Hepatocyte (in vitro differentiated cells): ENCODE measurements around the gene ADAP1. TPM values are rescaled to one million over a fixed set of nuclear protein-coding genes. Genes with fewer than 3 reads are reported as not detected.
"Not testable (repeated sequence)": the region's sequence is repeated elsewhere in the genome, so short reads cannot be mapped to it uniquely, and the experiment has no call there.

Experiments used
- DNase-seq: peaks from one replicate; pipeline ENCODE4 v3.0.0-alpha.2; 2016; ENCODE audit warnings: low spot score
- H2AFZ ChIP-seq: fragments of 200-600 bp; sonication (generic); 2 replicates; pipeline ENCODE4 v1.6.0; 2016; ENCODE audit warnings: antibody characterized with exemption, mild to moderate bottlenecking
- H3K27ac ChIP-seq: fragments of 200-600 bp; sonication (generic); 2 replicates; pipeline ENCODE4 v1.5.1; 2016; ENCODE audit warnings: mild to moderate bottlenecking
- H3K27me3 ChIP-seq: fragments of 200-600 bp; sonication (generic); 2 replicates; pipeline ENCODE4 v1.6.1; 2016
- H3K36me3 ChIP-seq: fragments of 200-600 bp; sonication (generic); replicated peaks from 2 replicates; pipeline ENCODE4 v1.5.1; 2016; ENCODE audit warnings: low read depth; ENCODE audit not compliant: insufficient read depth
- H3K4me1 ChIP-seq: fragments of 200-600 bp; sonication (generic); 2 replicates; pipeline ENCODE4 v1.5.1; 2016; ENCODE audit warnings: mild to moderate bottlenecking, moderate library complexity; ENCODE audit not compliant: insufficient read depth
- H3K4me2 ChIP-seq: fragments of 200-600 bp; sonication (generic); 2 replicates; pipeline ENCODE4 v1.6.0; 2016
- H3K4me3 ChIP-seq: fragments of 200-600 bp; sonication (generic); 2 replicates; pipeline ENCODE4 v1.5.1; 2016; ENCODE audit warnings: mild to moderate bottlenecking
- H3K79me2 ChIP-seq: fragments of 200-600 bp; sonication (generic); 2 replicates; pipeline ENCODE4 v1.6.0; 2017; ENCODE audit warnings: mild to moderate bottlenecking
- H3K9me2 ChIP-seq: fragments of 200-600 bp; sonication (generic); replicated peaks from 2 replicates; pipeline ENCODE4 v1.6.0; 2017; ENCODE audit warnings: mild to moderate bottlenecking; ENCODE audit not compliant: insufficient read depth
- H3K9me3 ChIP-seq: fragments of 200-600 bp; sonication (generic); 2 replicates; pipeline ENCODE4 v1.5.1; 2016; ENCODE audit warnings: low read depth, mild to moderate bottlenecking
- H4K20me1 ChIP-seq: fragments of 200-600 bp; sonication (generic); 2 replicates; pipeline ENCODE4 v1.6.0; 2016; ENCODE audit warnings: mild to moderate bottlenecking; ENCODE audit not compliant: insufficient read depth, poor library complexity, severe bottlenecking
- CTCF ChIP-seq: fragments of 200-600 bp; sonication (generic); IDR thresholded peaks from 2 replicates; pipeline ENCODE4 v1.5.1; 2016; ENCODE audit warnings: antibody characterized with exemption, mild to moderate bottlenecking; ENCODE audit not compliant: poor library complexity
- EZH2 ChIP-seq: fragments of 200-600 bp; sonication (generic); IDR thresholded peaks from 2 replicates; pipeline ENCODE4 v1.6.1; 2016; ENCODE audit warnings: antibody characterized with exemption, mild to moderate bottlenecking, borderline replicate concordance
- EZH2phosphoT487 ChIP-seq: fragments of 200-600 bp; sonication (generic); IDR thresholded peaks from one replicate; pipeline ENCODE4 v1.6.1; 2018; ENCODE audit warnings: antibody characterized with exemption, mild to moderate bottlenecking, low read depth, moderate library complexity; ENCODE audit not compliant: unreplicated experiment, severe bottlenecking
- WGBS: methylation state at CpG from one replicate; pipeline ENCODE4 v1.1.6; 2016; ENCODE audit warnings: low lambda C conversion rate; ENCODE audit errors: missing lambda C conversion rate; 5-methylcytosine and 5-hydroxymethylcytosine counted together
- polyA plus RNA-seq: library from polyadenylated mRNA; unstranded; fragments of >200 nt; fragmentation: Nextera tagmentation; extraction: Ambion mirVana; gene quantifications from 2 replicates; pipeline ENCODE4 v1.2.1, GENCODE V29; 2016
- total RNA-seq: library from RNA; depleted of rRNA; stranded (reverse); fragments of >200 nt; gene quantifications from 2 replicates; pipeline ENCODE4 v1.2.3, GENCODE V29; 2014

The ADAP1 gene
- total and polyA plus RNA-seq, 2 experiments from 2014 or later, result 25.6 to 35.7 TPM

DNA sequence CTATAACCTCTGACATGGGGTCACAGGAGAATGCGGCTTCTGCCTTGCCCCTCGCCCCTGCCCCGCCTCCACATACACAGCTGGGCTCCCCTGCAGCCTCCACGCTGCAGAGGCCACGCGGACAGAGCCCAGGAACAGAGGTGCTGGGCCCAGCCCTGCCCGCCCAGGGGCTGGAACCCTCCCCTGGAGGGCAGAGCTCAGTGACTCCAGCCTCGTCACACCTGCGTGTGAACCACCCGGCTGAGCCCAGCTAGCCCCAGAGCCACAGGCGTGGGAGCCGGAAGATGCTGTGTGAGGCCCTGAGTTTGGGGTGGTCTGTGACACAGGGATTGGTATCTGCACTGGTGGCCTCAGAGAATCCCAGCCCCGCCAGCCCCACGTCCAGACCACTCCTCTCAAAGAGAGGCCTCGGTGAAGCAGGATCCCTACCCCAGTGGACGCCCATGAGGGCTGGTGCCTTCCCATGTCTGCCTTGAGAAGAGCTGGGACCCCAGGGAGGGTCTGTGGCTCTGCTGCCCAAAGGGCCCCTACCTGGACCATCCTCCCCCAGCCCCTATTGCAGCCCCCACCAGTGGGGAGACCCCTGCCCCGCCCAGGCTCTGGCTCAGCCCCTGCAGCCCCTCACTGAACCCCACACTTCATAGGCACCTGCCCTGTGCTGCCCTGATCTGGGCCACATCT, 8.1 kb upstream of the ADAP1 start:
- H3K9me2 ChIP-seq, result no peaks in the 10 kb centered on the region
- H3K27ac ChIP-seq, result no peak overlapping the region
- WGBS, result 95% methylated on average over 9 of the region's 17 CpGs
- H4K20me1 ChIP-seq, result no peaks in the 10 kb centered on the region
- no peaks in the 10 kb centered on the region for H3K79me2 ChIP-seq
- DNase-seq, result no peak
- H3K4me3 ChIP-seq, result no peak overlapping the region
- no peaks in the 10 kb centered on the region for H3K27me3 ChIP-seq
- H3K4me2 ChIP-seq, result no peak overlapping the region
- TF ChIP-seq EZH2, result no peak
- TF ChIP-seq EZH2phosphoT487, result no peak
- TF ChIP-seq CTCF, result no peak
- H3K36me3 ChIP-seq, result no peaks in the 10 kb centered on the region
- no peak overlapping the region for H2AFZ ChIP-seq
- peaks cover 14% of the 10 kb centered on the region for H3K4me1 ChIP-seq
- no peaks in the 10 kb centered on the region for H3K9me3 ChIP-seq

DNA sequence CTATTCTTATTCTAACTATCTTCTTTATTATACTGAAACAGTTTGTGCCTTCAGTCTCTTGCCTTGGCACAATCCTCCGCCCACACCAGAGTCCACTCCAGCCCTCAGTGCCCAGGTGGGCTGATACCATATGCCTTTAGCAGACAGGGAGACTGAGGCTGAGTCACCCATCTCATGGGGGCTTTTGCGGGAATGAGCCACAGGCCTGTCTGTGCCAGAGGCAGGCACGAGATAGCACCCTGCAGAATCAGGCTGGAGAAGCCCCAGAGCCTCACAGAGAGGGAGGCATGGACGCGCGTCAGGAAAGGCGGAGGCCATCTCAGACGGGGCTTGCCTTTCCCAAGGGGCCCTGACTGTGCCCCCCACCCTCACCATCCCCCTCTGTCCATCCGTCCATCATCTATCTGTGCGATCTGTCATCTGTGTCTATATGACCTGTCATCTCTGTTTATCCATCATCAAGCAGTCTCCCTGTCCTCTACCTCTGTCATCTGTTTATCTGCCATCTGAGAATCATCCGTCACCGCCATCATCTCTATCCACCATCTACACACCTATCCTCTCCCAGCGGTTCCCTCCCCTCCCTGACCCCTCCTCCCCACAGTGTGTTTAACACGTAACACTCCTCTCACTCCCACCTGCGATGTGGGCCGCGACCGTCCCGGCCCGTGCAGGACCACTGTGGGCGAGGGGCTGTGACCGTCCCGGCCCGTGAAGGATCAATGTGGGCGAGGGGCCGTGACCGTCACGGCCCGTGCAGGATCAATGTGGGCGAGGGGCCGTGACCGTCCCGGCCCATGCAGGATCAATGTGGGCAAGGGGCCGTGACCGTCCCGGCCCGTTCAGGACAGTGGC, 7.3 kb upstream of the ADAP1 start:
- 92% methylated on average over 25 of the region's 37 CpGs for WGBS
- H3K4me1 ChIP-seq, result peaks cover 14% of the 10 kb centered on the region
- no peaks in the 10 kb centered on the region for H3K79me2 ChIP-seq
- no peak for DNase-seq
- peak overlapping the region; percentile 11 for H3K27ac ChIP-seq
- H3K9me3 ChIP-seq, result no peaks in the 10 kb centered on the region
- no peak overlapping the region for H3K4me3 ChIP-seq
- no peak for TF ChIP-seq EZH2phosphoT487
- no peak for TF ChIP-seq EZH2
- no peak for TF ChIP-seq CTCF
- H3K4me2 ChIP-seq, result no peak overlapping the region
- H2AFZ ChIP-seq, result no peak overlapping the region
- no peaks in the 10 kb centered on the region for H4K20me1 ChIP-seq
- H3K27me3 ChIP-seq, result no peaks in the 10 kb centered on the region
- H3K9me2 ChIP-seq, result no peaks in the 10 kb centered on the region
- no peaks in the 10 kb centered on the region for H3K36me3 ChIP-seq

DNA sequence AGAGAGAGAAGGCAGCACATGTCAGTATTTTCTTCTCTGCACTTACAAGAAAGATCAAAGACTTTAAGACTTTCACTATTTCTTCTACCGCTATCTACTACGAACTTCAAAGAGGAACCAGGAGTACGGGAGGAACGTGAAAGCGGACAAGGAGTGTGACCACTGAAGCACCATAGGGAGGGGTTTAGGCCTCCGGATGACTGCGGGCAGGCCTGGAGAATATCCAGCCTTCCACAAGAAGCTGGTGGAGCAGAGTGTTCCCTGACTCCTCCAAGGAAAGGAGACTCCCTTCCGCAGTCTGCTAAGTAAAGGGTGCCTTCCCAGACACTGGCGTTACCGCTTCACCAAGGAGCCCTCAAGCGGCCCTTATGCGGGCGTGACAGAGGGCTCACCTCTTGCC, 6.5 kb upstream of the ADAP1 start:
- not testable (repeated sequence) for H3K36me3 ChIP-seq, H3K27me3 ChIP-seq, H3K9me3 ChIP-seq, H3K4me3 ChIP-seq, H3K4me2 ChIP-seq, H2AFZ ChIP-seq, H3K79me2 ChIP-seq, H3K9me2 ChIP-seq, H4K20me1 ChIP-seq, DNase-seq
- peaks cover 14% of the 10 kb centered on the region for H3K4me1 ChIP-seq
- H3K27ac ChIP-seq, result peak overlapping the region; percentile 34
- 48% methylated on average over 13 of the region's 13 CpGs for WGBS

GRCh38 chr7:960269-960871, 5.9 kb upstream of the ADAP1 start:
- Histone ChIP-seq H4K20me1 (no peaks in the 10 kb centered on the region), H3K9me3 (no peaks in the 10 kb centered on the region), H3K4me2 (no peak overlapping the region), H2AFZ (no peak overlapping the region), H3K79me2 (no peaks in the 10 kb centered on the region), H3K36me3 (no peaks in the 10 kb centered on the region), H3K9me2 (no peaks in the 10 kb centered on the region), H3K4me1 (peaks cover 13% of the 10 kb centered on the region), H3K27ac (peak overlapping the region; percentile 34), H3K4me3 (no peak overlapping the region), H3K27me3 (no peaks in the 10 kb centered on the region)
- no peak for DNase-seq
- no peak for TF ChIP-seq CTCF
- TF ChIP-seq EZH2phosphoT487, result no peak
- TF ChIP-seq EZH2, result no peak
- 50% methylated on average over 31 of the region's 31 CpGs for WGBS

- not testable (repeated sequence) for H3K4me2 ChIP-seq, H3K9me3 ChIP-seq, H3K4me1 ChIP-seq, H3K9me2 ChIP-seq, H2AFZ ChIP-seq, H3K4me3 ChIP-seq, H3K27ac ChIP-seq, H3K79me2 ChIP-seq, H3K36me3 ChIP-seq, H4K20me1 ChIP-seq, H3K27me3 ChIP-seq, DNase-seq
- 96% methylated on average over 10 of the region's 10 CpGs for WGBS
These were observed 5.3 kb upstream of the ADAP1 start for GRCh38 chr7:959740-960139.
